HL-60 (cell line): ENCODE results near the gene RUSF1.

Source experiments
- DNase-seq, 2 experiments: peaks; one replicate each; pipeline ENCODE4 v3.0.0-alpha.2; 2010 to 2020; ENCODE audit warnings: low read depth in 1 of 2, low spot score in 1 of 2
- H3K27ac ChIP-seq: fragments of 250-450 bp; sonication (Bioruptor Pico); replicated peaks from 2 replicates; pipeline ENCODE4 v1.5.1; 2020; ENCODE audit warnings: mild to moderate bottlenecking, moderate library complexity
- H3K27me3 ChIP-seq: fragments of 250-450 bp; sonication (Bioruptor Pico); 2 replicates; pipeline ENCODE4 v1.5.1; 2021; ENCODE audit warnings: mild to moderate bottlenecking, moderate library complexity; ENCODE audit not compliant: insufficient read depth, poor library complexity, severe bottlenecking
- H3K4me3 ChIP-seq: replicated peaks from 2 replicates; pipeline ENCODE4 v1.5.1; 2011; ENCODE audit warnings: mild to moderate bottlenecking, control low read depth, low read length; ENCODE audit not compliant: insufficient read depth
- GABPA ChIP-seq: IDR thresholded peaks from 2 replicates; pipeline ENCODE4 v1.6.1; 2012; ENCODE audit warnings: low read depth
- POLR2AphosphoS5 ChIP-seq: IDR thresholded peaks from 2 replicates; pipeline ENCODE4 v1.6.1; 2012; ENCODE audit warnings: low read depth
- REST ChIP-seq: IDR thresholded peaks from 2 replicates; pipeline ENCODE4 v1.6.1; 2012; ENCODE audit warnings: low read depth; ENCODE audit not compliant: insufficient replicate concordance
- SPI1 ChIP-seq: IDR thresholded peaks from 2 replicates; pipeline ENCODE4 v1.6.1; 2012; ENCODE audit warnings: low read depth, mild to moderate bottlenecking, borderline replicate concordance
- TF ChIP-seq, protein P1 (sequence below): IDR thresholded peaks from one replicate; pipeline ENCODE4 v1.5.1; 2011; ENCODE audit warnings: low read length, control low read depth, inconsistent platforms; ENCODE audit not compliant: insufficient read depth

RUSF1 gene

GRCh38 chr16:31471241-31471874, 36.8 kb downstream of the RUSF1 start:
- no peak for TF ChIP-seq REST
- TF ChIP-seq POLR2AphosphoS5: no peak
- Histone ChIP-seq H3K4me3 (no peak overlapping the region), H3K27ac (no peak overlapping the region), H3K27me3 (peaks cover 30% of the 10 kb centered on the region)
- DNase-seq: no peak

GRCh38 chr16:31470615-31471014, 37.6 kb downstream of the RUSF1 start:
- DNase-seq: no peak
- Histone ChIP-seq H3K27ac (no peak overlapping the region), H3K4me3 (no peak overlapping the region), H3K27me3 (peaks cover 22% of the 10 kb centered on the region)
- TF ChIP-seq SPI1 (no peak), REST (no peak), GABPA (no peak), POLR2AphosphoS5 (no peak)
- TF ChIP-seq, protein P1, sequence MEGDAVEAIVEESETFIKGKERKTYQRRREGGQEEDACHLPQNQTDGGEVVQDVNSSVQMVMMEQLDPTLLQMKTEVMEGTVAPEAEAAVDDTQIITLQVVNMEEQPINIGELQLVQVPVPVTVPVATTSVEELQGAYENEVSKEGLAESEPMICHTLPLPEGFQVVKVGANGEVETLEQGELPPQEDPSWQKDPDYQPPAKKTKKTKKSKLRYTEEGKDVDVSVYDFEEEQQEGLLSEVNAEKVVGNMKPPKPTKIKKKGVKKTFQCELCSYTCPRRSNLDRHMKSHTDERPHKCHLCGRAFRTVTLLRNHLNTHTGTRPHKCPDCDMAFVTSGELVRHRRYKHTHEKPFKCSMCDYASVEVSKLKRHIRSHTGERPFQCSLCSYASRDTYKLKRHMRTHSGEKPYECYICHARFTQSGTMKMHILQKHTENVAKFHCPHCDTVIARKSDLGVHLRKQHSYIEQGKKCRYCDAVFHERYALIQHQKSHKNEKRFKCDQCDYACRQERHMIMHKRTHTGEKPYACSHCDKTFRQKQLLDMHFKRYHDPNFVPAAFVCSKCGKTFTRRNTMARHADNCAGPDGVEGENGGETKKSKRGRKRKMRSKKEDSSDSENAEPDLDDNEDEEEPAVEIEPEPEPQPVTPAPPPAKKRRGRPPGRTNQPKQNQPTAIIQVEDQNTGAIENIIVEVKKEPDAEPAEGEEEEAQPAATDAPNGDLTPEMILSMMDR: no peak

DNA sequence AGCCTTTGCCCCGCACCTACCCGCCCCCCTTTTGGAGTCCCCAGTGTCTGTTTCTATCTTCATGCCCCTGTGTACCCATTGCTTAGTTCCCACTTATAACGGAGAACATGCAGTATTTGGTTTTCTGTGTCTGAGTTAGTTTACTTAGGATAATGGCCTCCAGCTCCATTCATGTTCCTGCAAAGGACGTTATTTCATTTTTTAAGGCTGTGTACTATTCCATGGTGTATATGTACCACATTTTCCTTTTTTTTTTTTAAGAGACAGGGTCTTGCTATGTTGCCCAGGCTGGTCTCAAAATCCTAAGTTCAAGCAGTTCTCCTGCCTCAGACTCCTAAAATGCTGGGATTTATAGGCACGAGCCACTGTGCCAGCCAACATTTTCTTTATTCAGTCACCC, 40.3 kb downstream of the RUSF1 start:
- Histone ChIP-seq H3K4me3 (no peak overlapping the region), H3K27ac (no peak overlapping the region), H3K27me3 (peaks cover 12% of the 10 kb centered on the region)
- no peak for DNase-seq
- TF ChIP-seq, protein P1: no peak
- TF ChIP-seq REST (no peak), GABPA (no peak), POLR2AphosphoS5 (no peak), SPI1 (no peak)
